Activated CD8-positive, alpha-beta memory T cell treated with anti-CD3 and anti-CD28 coated beads, Interleukin-2, amount 10 ng/mL, durations not matched to agents 7 days and 5 days (primary cell): ENCODE results near the gene NEDD4L. TPM values are rescaled to one million over a fixed set of nuclear protein-coding genes. Genes with fewer than 3 reads are reported as not detected.
"Not testable (repeated sequence)": the region's sequence is repeated elsewhere in the genome, so short reads cannot be mapped to it uniquely, and the experiment has no call there.

ENCODE experiments used
- ATAC-seq: fragments of 150-1000 bp; cut with Tn5 transposase; one replicate; pipeline ENCODE4 v1.10.0; 2021; ENCODE audit warnings: moderate library complexity
- CTCF ChIA-PET: fragments of 350-600 bp; sonication (Branson Sonifier 250); formaldehyde crosslinking; loops from one replicate; lab custom pipeline; 2021; ENCODE audit warnings: antibody characterized with exemption; lab: Charles Lee
- DNase-seq: peaks from one replicate; pipeline ENCODE4 v3.0.0-alpha.2; 2020
- H3K27ac Mint-ChIP-seq: one replicate; pipeline ENCODE4 v1.8.0; 2021; ENCODE audit warnings: mild to moderate bottlenecking, mixed read lengths
- H3K27me3 Mint-ChIP-seq: one replicate; pipeline ENCODE4 v1.8.0; 2021; ENCODE audit warnings: mixed read lengths
- H3K36me3 Mint-ChIP-seq: one replicate; pipeline ENCODE4 v1.8.0; 2021; ENCODE audit warnings: mild to moderate bottlenecking, mixed read lengths
- H3K4me1 Mint-ChIP-seq: one replicate; pipeline ENCODE4 v1.8.0; 2021; ENCODE audit warnings: mixed read lengths
- H3K4me3 Mint-ChIP-seq: one replicate; pipeline ENCODE4 v1.8.0; 2021; ENCODE audit warnings: mild to moderate bottlenecking, moderate library complexity, mixed read lengths
- H3K9me3 Mint-ChIP-seq: one replicate; pipeline ENCODE4 v1.8.0; 2022; ENCODE audit warnings: low read depth, mixed read lengths
- total RNA-seq, 2 experiments: library from RNA; stranded (reverse); gene quantifications; one replicate each; pipeline ENCODE4 v1.2.3, GENCODE V29; 2021

Gene NEDD4L
- total RNA-seq, 2 experiments from 2014 or later: 1.4 to 4.2 TPM

GRCh38 chr18:58256316-58257080, 212.5 kb downstream of the NEDD4L start:
- Mint-ChIP-seq H3K4me3 (no peak overlapping the region), H3K27me3 (no peaks in the 10 kb centered on the region), H3K9me3 (no peaks in the 10 kb centered on the region), H3K36me3 (no peaks in the 10 kb centered on the region), H3K27ac (no peak overlapping the region), H3K4me1 (no peaks in the 10 kb centered on the region)
- CTCF ChIA-PET: no interaction called here
- DNase-seq: no peak
- ATAC-seq: no peak

- no peaks in the 10 kb centered on the region for H3K36me3 Mint-ChIP-seq
- no peaks in the 10 kb centered on the region for H3K9me3 Mint-ChIP-seq
- ATAC-seq (no peak), DNase-seq (no peak)
- no peaks in the 10 kb centered on the region for H3K4me1 Mint-ChIP-seq
- no peak overlapping the region for H3K27ac Mint-ChIP-seq
- CTCF ChIA-PET: no interaction called here
- no peak overlapping the region for H3K4me3 Mint-ChIP-seq
- no peaks in the 10 kb centered on the region for H3K27me3 Mint-ChIP-seq
These were observed 213.4 kb downstream of the NEDD4L start for GRCh38 chr18:58257461-58257860.

GRCh38 chr18:58258692-58259342, 214.8 kb downstream of the NEDD4L start:
- no peak overlapping the region for H3K27ac Mint-ChIP-seq
- no peak overlapping the region for H3K4me3 Mint-ChIP-seq
- peaks cover 5% of the 10 kb centered on the region for H3K27me3 Mint-ChIP-seq
- CTCF ChIA-PET: no interaction called here
- no peak for ATAC-seq
- H3K4me1 Mint-ChIP-seq: no peaks in the 10 kb centered on the region
- no peak for DNase-seq
- H3K9me3 Mint-ChIP-seq: no peaks in the 10 kb centered on the region
- no peaks in the 10 kb centered on the region for H3K36me3 Mint-ChIP-seq

- Mint-ChIP-seq H3K27me3 (peaks cover 5% of the 10 kb centered on the region), H3K27ac (no peak overlapping the region), H3K9me3 (no peaks in the 10 kb centered on the region), H3K4me3 (no peak overlapping the region), H3K36me3 (no peaks in the 10 kb centered on the region), H3K4me1 (no peaks in the 10 kb centered on the region)
- CTCF ChIA-PET: interaction anchor here (0.6 to 0.7 kb wide), 2 partner anchors 9 to 67 kb away, joined by 3 read pairs; no protein-coding TSS in a partner anchor
- no peak for DNase-seq
- ATAC-seq: no peak
These were observed 219.3 kb downstream of the NEDD4L start for GRCh38 chr18:58263055-58263957.

GRCh38 chr18:58264075-58264474, 220.0 kb downstream of the NEDD4L start:
- no peak overlapping the region for H3K27ac Mint-ChIP-seq
- peaks cover 5% of the 10 kb centered on the region for H3K27me3 Mint-ChIP-seq
- H3K4me3 Mint-ChIP-seq: no peak overlapping the region
- no peaks in the 10 kb centered on the region for H3K36me3 Mint-ChIP-seq
- DNase-seq (no peak), ATAC-seq (no peak)
- H3K4me1 Mint-ChIP-seq: no peaks in the 10 kb centered on the region
- H3K9me3 Mint-ChIP-seq: no peaks in the 10 kb centered on the region
- CTCF ChIA-PET: interaction anchor here (0.7 kb wide), 1 partner anchor 8 kb away, joined by 3 read pairs; no protein-coding TSS in a partner anchor

- no peak for ATAC-seq
- CTCF ChIA-PET: no interaction called here
- H3K27me3 Mint-ChIP-seq: peaks cover 5% of the 10 kb centered on the region
- no peak overlapping the region for H3K4me3 Mint-ChIP-seq
- H3K36me3 Mint-ChIP-seq: no peaks in the 10 kb centered on the region
- no peaks in the 10 kb centered on the region for H3K9me3 Mint-ChIP-seq
- DNase-seq: no peak
- H3K4me1 Mint-ChIP-seq: no peaks in the 10 kb centered on the region
- H3K27ac Mint-ChIP-seq: no peak overlapping the region
These were observed 220.8 kb downstream of the NEDD4L start for GRCh38 chr18:58264840-58265239.

- H3K27me3 Mint-ChIP-seq, H3K4me3 Mint-ChIP-seq, H3K36me3 Mint-ChIP-seq, H3K27ac Mint-ChIP-seq, ATAC-seq, H3K9me3 Mint-ChIP-seq, H3K4me1 Mint-ChIP-seq, CTCF ChIA-PET, DNase-seq: not testable (repeated sequence)
These were observed 221.5 kb downstream of the NEDD4L start for GRCh38 chr18:58265489-58265888.

GRCh38 chr18:58266291-58266690, 222.3 kb downstream of the NEDD4L start:
- DNase-seq (no peak), ATAC-seq (no peak)
- Mint-ChIP-seq H3K27ac (no peak overlapping the region), H3K9me3 (no peaks in the 10 kb centered on the region), H3K4me3 (no peak overlapping the region), H3K36me3 (no peaks in the 10 kb centered on the region), H3K4me1 (no peaks in the 10 kb centered on the region), H3K27me3 (peaks cover 5% of the 10 kb centered on the region)
- CTCF ChIA-PET: no interaction called here

- peaks cover 5% of the 10 kb centered on the region for H3K27me3 Mint-ChIP-seq
- H3K4me3 Mint-ChIP-seq: no peak overlapping the region
- no peak for ATAC-seq
- no peaks in the 10 kb centered on the region for H3K4me1 Mint-ChIP-seq
- CTCF ChIA-PET: no interaction called here
- H3K9me3 Mint-ChIP-seq: no peaks in the 10 kb centered on the region
- H3K27ac Mint-ChIP-seq: no peak overlapping the region
- H3K36me3 Mint-ChIP-seq: no peaks in the 10 kb centered on the region
- no peak for DNase-seq
These were observed 223.5 kb downstream of the NEDD4L start for GRCh38 chr18:58267493-58267892.

GRCh38 chr18:58268849-58269248, 224.8 kb downstream of the NEDD4L start:
- no peak for DNase-seq
- H3K27ac Mint-ChIP-seq: no peak overlapping the region
- H3K9me3 Mint-ChIP-seq: no peaks in the 10 kb centered on the region
- peaks cover 4% of the 10 kb centered on the region for H3K4me1 Mint-ChIP-seq
- CTCF ChIA-PET: no interaction called here
- no peaks in the 10 kb centered on the region for H3K27me3 Mint-ChIP-seq
- no peak overlapping the region for H3K4me3 Mint-ChIP-seq
- no peak for ATAC-seq
- H3K36me3 Mint-ChIP-seq: no peaks in the 10 kb centered on the region

- CTCF ChIA-PET: no interaction called here
- no peak overlapping the region for H3K4me3 Mint-ChIP-seq
- no peaks in the 10 kb centered on the region for H3K9me3 Mint-ChIP-seq
- H3K27ac Mint-ChIP-seq: no peak overlapping the region
- no peak for ATAC-seq
- no peaks in the 10 kb centered on the region for H3K27me3 Mint-ChIP-seq
- peaks cover 4% of the 10 kb centered on the region for H3K4me1 Mint-ChIP-seq
- H3K36me3 Mint-ChIP-seq: no peaks in the 10 kb centered on the region
- DNase-seq: no peak
These were observed 225.9 kb downstream of the NEDD4L start for GRCh38 chr18:58269931-58270330.

- Mint-ChIP-seq H3K27ac (no peak overlapping the region), H3K9me3 (no peaks in the 10 kb centered on the region), H3K27me3 (no peaks in the 10 kb centered on the region), H3K4me3 (no peak overlapping the region), H3K4me1 (peaks cover 4% of the 10 kb centered on the region), H3K36me3 (no peaks in the 10 kb centered on the region)
- CTCF ChIA-PET: no interaction called here
- no peak for ATAC-seq
- no peak for DNase-seq
These were observed 226.4 kb downstream of the NEDD4L start for GRCh38 chr18:58270396-58270795.

GRCh38 chr18:58271770-58272169, 227.7 kb downstream of the NEDD4L start:
- H3K27me3 Mint-ChIP-seq: no peaks in the 10 kb centered on the region
- peaks cover 4% of the 10 kb centered on the region for H3K4me1 Mint-ChIP-seq
- no peaks in the 10 kb centered on the region for H3K9me3 Mint-ChIP-seq
- no peak overlapping the region for H3K27ac Mint-ChIP-seq
- H3K36me3 Mint-ChIP-seq: no peaks in the 10 kb centered on the region
- CTCF ChIA-PET: interaction anchor here (0.6 kb wide), 1 partner anchor 8 kb away, joined by 3 read pairs; no protein-coding TSS in a partner anchor
- H3K4me3 Mint-ChIP-seq: no peak overlapping the region
- DNase-seq (no peak), ATAC-seq (no peak)
